Fibroblast of skin of right quadriceps (primary cell): ENCODE measurements around the gene DUSP15.
A peak's percentile ranks its signal among the peaks of the same experiment; 100 is the strongest.

Experiments used
- DNase-seq: peaks from one replicate; pipeline ENCODE4 v3.0.0-alpha.2; 2013

Gene DUSP15

DNA sequence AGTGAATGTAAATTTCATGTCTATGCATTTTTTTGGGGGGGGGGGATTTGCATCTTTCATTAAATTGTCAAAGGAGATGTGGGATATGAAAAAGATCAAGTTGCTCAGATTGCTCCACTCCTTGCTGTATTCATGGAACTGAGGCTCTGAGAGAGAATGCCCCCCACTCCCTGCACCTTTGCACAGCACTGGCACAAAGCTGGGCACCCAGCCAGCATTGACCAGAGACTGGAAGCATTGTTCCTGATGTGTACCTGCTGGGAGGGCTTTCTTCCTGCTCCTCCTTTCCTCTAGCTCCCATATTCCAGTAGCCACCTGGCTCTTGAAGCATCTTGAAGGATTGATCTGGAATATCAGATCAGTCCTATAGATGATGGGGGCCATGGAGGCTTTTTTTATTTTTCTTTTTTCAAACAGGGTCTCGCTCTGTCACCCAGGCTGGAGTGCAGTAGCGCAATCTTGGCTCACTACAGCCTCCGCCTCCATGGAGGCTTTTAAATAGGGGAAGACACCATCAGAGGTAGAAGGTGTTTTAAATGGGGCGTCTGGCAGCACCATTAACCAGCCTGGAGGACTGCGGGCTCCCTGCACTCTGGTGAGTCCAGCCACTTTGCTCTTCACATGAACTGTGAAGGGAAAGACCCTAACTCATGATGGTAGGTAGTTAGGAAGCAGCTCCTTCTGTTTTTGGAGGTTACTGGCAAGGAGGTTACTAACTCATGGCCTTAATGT is 10.9 kb downstream of the DUSP15 start:
- no peak for DNase-seq

DNA sequence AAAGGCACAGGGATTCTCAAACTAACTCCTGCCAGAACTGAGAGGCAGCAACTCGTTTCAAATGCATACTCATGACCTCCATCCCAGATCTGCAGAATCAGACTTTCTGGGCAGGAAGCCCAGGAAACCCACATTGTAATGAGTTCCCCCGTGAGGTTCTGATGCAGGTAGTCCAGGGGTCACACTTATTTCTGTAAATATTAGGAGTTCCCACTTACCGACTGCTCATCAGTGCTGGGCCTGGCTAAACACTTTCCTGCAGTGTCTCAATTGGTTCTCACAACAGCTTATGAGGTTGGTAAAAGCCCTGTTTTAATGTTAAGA is 11.6 kb downstream of the DUSP15 start:
- no peak for DNase-seq

DNA sequence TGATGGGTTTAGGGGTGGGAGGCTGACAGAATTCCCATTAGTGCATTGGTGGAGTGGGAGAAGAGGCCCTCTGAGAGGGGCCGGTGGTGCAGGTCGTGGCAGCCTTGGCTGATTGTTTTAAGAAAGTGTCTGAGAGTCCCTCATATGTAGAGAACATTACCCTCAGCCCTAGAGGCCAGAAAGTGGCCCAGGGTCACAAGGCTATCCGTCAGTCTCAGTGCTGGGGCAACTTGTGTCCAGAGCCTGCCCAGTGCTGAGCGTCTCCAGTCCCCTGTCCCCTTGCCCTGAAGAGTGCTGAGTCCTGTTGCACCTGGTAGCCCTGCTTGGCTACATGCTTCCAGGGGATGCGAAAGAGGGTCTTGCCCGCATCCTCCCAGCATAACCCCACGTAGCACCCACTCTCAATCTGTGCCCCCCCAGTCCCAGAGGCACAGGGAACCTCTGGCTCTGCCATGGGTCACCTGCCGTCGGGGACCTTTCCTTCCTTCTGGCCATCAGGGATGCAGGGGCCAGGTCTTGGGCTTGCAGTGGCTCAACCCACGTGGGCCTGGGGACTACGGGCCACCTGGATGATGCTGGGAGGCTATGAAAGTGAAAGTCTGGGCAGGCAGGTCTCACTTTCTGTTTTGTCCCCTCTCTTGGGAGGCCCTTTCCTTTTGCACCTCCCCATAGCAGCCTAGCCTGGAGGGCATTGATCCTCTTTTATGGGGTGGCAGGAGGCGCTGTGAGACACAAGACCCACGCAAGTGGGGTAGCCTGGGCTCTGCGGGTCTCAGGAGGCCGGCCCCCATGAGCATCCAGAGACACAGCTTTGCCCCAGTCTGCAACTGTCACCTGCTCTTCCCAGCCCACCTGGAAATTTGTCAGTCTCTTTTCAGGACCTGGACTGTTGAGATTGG is 12.2 kb downstream of the DUSP15 start:
- no peak for DNase-seq

DNA sequence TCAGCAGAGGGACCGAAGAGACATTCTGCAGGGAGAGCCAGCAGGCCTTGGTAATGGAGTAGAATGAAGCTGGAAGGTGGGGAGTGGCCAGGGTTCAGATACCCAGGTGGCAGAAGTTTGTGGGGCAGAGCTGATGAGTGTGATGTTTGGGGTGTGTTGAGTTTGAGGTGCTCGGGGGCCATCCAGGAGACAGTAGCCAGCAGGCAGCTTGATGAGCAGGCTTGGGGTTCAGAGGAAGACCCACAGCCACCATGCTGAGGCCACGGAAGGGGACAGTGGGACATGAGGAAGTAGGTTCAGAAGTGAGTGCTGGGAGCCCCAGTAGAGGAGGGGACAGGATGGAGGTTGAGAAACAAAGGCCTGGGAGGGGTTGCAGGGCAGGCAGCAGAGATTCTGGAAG is 13.8 kb downstream of the DUSP15 start:
- no peak for DNase-seq

DNA sequence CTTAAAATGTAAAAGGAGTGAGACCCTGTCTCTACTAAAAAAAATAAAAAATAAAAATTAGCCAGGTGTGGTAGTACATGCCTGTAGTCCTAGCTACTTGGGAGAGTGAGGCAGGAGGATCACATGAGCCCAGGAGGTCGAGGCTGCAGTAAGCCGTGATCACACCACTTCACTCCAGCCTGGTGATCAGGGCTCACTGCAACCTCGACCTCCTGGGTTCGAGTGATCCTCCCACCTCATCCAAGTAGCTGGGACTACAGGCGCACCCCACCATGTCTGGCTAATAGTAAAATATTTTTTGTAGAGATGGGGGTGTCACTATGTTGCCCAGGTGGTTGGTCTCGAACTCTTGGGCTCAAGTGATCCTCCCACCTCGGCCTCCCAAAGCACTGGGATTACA is 16.8 kb downstream of the DUSP15 start:
- no peak for DNase-seq

DNA sequence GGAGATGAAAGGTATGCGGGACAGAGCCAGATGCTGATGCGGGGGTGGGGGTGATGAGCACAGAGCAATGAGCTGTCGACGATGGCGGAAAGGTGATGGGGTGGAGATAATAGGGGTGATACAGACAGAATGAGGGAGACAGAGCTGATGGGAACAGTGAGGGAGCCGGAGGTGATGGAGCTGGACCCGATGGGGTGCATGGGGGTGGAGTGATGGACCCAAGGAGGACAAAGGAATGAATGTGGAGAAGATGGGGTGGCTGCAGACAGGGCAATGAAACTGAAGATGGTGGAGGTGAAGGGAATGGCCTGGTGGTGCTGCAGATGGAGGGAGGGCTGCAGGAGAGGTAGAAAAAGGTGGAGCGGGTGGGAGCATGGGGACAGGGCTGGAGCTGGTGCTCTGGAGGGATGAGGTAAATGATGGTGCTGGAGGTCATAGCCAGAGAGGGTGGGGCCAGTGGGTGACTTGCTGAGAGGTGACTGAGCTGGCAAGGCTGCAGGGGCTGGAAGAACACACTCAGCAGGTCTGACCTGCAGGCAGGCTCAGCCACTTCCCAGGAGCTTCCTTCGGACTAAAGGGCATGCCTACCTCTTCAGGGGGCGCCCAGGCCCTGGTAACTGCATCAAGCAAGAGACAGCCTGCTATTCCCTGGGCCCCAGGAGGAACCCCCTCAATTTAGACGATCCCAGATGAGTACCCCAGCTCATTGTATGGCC is 18.9 kb downstream of the DUSP15 start:
- no peak for DNase-seq

DNA sequence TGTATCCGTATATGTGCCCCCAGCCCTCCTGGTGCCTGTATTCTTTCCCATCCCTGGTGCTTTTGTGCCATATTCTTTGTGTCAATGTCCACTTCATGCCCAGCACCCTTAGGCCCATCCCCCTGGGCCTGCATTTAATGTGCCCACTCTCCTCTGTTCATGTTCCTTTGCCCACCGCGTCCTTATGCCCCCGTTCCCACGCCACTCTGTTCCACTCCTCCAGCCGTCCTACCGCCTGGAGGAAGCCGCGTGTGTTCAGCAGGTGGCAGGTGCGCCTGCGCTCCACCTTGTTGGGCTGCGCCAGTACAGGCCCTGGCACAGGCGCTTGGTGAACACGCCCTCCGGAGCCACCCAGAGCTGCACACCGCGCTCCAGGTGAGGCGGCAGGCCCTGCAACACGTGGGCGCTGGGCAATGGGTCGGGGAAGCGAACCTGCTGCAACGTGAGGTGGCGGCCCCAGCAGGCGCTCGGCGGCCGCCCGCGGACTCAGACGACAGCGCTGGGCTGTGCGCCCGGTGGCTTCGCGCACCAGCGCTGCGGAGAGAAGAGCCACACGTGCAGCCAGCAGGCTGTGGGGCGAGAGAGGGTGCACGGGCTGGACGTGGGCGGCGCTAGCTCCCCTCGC is 20.9 kb downstream of the DUSP15 start:
- DNase-seq, result no peak

DNA sequence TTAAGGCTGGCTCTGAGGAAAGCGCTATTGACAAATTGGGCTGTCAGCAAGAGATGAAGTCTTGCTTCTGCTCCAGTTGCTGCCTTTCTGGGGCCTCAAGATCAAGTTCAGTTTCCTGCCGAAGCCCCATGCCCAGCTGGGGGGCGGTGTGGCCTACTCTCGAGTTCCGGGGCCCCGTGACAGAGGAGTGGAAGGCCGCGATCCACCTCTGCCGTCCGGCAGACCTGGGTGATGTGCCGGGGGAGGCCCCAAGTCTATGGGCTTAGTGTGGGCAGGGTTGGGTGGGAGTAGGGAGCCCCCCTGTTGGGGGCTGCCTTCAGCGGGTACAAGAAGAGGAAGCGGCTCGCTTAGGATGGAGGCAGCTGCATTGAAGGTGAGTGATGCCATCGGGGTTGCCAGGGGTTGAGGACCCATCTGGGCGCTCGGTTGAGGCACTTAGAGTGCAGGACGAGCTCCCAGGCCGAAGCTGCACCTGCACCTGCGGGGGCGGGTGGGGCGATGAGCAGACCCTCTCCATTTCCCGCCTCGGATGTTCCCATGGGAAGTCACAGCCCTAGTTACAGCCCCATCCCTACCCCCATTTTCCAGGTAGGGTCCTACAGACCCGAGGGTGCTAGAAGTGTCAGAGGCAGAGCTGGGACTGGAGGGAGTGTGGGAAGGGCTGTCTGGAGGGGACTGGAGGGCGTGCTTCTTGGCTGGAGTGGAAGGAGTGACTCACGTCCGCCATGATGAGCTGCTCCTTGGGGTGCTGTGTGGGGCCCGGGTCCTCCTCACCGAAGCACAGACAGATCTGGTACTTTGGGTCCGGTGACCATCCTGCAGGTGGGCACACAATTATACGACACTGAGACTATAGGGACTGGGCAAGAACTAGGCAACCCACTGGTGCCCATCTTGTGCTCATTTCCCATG is 22.0 kb downstream of the DUSP15 start:
- DNase-seq, result no peak

DNA sequence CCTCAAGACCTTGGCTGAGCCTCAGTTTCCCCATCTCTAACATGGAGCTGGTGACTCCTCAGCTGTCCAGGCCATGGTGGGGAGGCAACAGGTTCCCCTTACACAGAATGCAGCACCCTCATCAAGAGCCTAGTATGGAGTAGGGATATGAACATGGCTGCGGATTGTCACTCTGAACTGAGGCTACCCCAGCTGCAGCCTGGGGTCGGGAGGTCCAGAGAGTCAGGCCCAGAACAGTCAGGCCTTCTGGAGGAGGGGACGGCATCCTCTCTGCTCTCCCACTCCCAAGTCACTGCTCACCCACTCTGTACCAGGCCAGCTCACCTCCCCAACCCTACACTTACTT is 23.6 kb downstream of the DUSP15 start:
- DNase-seq, result no peak

DNA sequence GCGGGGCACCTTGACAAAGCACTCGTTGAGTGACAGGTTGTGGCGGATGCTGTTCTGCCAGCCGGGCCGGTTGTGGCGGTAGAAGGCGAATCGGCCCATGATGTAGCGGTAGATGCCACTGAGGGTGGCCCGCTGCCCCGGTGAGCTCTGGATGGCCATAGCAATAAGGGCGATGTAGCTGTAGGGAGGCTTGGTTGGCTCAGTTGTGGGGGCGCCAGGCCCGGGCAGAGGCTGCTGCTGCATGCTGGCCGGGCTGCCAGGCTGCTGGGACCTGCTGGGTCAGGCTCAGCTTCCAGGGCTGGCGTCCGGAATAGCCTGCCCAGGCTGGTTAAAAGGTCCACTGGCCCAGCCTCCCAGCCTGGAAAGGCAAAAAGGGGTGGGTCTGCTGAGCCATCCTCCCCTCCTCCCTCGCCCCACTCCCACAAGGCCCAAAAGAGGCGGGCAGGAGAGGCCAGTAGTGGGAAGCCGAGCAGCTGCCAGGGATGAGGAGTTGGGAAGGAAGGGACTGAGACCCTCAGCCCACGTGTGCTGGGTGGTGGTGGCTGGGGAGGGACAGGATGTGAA is 24.9 kb downstream of the DUSP15 start, which contains the start of gene FOXS1:
FOXS1 (minus strand) TSS at position 305 of the 564 bp plus-strand sequence; CDS start at position 243, 62 bp downstream.
- no peak for DNase-seq

DNA sequence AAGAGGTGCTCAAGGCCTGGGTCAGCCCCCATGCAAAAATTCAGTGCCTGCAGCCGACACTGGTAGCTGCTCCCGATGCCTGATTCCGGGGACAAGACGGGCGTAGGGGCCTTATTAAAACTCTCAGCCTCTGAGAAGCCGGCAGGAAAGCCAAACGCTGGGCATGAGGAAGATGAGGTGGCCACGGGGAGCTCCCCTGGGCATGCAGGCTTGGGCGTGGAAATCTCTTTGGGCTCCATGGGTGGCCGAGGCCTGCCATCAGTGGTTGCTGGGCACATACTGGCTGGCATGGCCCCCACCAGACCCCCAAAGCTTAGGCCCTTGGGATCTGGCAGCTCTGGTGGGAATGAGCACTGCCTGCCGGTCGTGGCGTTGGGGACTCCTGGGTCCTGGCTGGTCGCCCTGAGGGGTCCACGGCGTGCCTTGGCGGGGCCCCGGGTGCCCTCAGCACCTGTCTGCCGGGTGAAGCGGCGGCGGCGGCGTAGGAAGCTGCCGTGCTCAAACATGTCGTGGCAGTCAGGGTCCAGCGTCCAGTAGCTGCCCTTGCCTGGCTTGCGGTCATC is 25.5 kb downstream of the DUSP15 start:
- DNase-seq, result no peak

DNA sequence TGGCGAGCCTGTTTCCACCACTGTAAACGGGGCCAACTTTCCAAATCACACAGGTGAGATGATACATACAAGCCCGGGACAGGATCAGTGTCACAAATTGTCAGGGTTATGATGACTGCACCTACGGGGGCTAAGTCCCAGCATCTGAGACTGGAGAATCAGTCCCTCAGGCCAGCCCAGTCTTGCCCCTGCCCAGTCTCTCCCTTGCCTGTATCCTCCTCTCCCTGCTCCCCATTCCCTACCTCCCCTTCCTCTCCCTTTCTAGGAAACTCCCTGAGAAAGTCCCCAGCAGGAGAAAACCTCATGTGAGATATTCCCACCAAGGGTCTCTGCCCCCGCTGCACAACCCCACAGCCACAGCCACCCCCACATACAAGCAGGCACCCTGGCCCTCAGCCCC is 26.4 kb downstream of the DUSP15 start:
- no peak for DNase-seq

DNA sequence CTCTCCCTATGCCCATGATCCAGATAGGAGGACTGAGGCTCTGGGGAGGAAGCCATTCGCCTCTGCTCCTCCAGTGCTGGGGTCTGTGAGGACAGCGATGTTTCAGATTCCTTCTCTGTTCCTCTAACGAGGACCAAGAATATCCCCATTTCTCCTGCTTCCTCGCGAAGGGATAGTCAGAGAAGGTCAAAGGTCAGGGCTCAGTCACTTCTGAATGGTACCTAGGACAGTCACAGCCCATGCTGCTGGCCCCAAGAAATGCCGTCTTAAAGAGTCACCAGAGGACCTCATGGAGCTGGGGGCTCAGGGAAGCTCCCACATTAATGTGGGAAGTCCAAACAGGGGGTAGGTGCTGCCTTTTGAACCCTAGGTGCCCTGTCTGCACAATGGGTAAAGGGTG is 27.0 kb downstream of the DUSP15 start:
- no peak for DNase-seq

DNA sequence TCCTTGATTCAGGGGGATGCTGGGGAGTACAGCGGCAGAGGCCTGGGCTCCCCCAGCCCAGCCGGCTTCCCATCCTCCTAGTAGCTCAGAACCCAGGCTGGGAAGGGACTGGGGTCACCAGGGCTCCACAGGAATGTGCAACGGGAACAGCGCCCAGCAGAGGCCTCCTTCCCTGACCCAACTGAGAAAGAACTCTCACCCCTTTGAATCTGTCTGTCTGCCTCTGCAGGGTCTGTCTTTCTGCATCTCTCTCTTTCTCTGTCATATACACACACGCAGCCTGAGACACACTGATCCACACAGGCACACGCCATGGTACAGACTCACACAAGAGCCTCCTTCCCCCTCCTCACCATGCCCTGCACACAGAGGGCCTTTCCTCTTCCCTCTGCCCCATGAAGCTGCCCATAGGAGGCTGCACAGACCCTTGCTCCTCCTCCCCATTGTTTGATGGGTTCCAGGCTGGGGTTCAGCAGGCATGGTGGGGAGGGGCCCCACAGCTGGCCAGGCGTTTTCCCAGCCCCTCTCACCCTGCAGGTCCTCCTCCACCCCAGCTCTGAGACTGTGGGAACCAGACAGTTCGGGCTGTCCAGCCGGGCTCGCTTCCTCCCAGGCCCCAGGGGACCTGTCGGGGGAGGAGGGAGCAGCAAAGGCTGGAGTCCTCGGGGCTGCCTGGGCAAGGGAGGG is 27.7 kb downstream of the DUSP15 start:
- DNase-seq, result peak; percentile 54

DNA sequence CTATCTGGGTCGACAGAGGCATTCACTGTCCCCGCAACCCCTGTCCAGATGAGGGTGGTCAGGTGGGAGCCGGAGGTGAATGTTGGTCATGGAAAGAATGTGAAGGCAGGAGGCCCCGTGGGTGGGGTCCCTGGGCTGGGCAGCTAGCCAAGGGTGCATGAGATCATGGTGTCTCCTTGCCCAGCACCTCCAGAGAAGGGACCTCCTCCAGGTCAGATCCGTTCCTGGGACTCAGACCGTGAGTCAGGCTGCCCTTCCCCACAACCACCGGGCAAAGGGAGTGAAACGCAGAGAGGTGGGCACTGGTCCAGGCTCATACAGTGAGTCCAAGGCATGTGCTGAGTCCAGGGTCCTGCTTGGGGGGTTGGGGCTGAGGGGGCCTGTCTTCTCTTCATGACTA is 28.4 kb downstream of the DUSP15 start:
- DNase-seq, result peak; percentile 69

DNA sequence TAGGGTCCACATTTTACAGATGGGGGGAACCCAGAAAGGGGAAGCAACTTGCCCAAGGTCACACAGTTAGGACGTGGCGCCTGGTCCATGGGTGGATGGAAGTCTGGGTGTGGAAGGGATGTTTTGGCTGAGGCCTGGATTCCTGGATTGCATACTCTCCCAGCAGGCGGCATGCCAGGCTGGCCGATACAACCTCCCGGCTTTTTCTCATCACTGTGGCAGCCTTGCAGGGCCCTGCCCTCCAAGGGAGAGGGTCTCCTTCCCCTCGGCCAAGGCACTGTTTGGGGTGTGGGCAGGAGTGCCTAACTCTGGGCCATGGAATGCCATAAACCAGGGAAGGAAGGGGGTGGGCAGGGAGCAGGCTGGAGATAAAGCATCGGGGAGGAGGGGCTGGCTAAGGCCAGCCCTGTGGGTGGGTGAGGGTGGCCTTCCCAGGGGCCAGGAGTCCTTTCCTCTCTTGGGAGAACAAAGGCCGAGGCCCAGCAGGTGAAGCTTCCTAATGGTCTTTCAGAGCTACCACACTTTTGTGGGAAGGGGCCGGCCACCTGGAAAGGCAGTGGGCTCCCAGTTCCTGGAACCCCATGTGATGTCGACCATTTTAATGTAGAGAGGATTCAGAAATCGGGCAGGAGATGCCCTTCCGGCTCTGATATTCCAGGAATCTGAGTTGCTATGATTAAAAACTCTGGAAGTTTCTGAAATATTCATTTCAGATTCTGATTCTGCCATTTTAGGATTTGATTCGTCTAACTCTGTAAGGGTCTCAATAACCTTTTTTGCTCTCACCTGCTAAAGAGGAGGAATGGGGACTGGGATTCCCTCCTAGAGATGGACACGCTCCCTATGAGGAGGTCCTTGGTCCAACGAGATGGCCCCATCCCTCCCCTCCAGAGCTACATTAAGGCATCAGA is 29.2 kb downstream of the DUSP15 start:
- DNase-seq, result no peak

DNA sequence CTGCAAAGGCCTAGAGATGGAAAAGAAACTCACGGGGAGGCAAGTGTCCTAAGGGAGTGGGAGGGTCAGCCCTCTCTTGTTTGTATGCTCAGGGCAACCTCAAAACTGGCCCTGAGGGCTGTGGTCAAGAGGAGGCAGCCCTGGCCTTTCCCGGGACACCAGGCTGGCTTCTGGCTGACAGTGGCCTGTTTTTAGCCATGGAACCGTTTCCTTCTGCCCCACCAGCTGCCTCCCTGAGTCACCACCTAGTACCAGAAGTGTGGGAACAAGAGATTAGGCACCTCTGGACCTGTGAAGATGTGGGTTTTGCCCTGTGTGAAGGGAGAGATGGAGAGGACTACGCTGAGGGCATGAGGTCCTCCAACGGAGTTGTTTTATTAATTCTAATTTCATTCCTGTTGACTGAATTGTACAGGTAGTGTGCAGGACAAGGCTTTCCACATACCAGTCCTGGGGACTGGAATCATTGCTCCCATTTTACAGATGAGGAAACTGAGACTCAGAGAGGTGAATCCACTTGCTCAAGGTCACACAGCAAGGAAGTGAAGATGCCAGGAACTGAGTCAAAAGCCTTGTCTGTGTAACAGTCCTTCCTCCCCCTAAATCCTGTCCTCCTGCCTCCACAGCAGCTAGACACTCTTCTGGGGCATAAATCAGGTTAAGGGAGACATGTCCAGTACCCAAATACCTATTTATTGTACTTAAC is 30.4 kb downstream of the DUSP15 start:
- DNase-seq, result no peak

DNA sequence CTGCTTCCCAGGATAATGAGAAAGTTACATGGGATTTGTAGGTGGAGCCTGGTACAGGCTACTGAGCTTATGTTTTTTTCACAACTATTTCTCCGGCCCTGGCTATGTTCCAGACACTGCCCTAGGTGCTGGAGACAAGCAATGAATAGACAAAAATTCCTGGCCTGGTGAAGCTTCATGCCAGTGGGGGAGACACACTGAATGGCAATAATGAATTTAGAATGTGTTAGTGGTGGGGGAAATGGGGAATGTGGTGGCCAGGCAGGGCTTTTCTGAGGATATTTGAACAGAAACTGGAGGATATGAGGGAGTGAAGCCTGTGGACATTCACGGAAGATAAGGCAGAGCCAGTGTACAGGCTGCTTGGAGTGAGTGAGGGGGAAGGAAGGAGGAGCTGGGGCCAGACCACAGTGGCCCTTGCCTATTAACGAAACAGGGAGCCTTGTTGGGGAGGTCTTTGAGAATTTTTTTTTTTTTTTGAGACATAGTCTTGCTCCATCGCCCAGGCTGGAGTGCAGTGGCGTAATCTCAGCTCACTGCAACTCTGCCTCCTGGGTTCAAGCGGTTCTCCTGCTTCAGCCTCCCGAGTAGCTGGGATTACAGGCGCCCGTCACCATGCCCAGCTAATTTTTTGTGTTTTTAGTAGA is 31.6 kb downstream of the DUSP15 start:
- DNase-seq, result no peak
